A549 (cell line): Measurements from ENCODE around the gene MYO1C. TPM values are rescaled to one million over a fixed set of nuclear protein-coding genes. Genes with fewer than 3 reads are reported as not detected.

Experiments used
- ATAC-seq, 2 experiments: fragments of 200-7000 bp in 1 of 2; fragments of >200 bp in 1 of 2; cut with Nextera tagmentation in 1 of 2; cut with Tn5 transposase in 1 of 2; 3 replicates each; pipeline versions ENCODE4 v1.8.0 to v1.9.1; 2018 to 2020; ENCODE audit warnings: mild to moderate bottlenecking in 1 of 2, moderate library complexity in 1 of 2
- CTCF ChIA-PET: fragments of 300-600 bp; sonication (Branson Sonifier 250); formaldehyde crosslinking; extraction: SDS; loops from one replicate; lab custom pipeline; 2021; ENCODE audit warnings: antibody characterized with exemption, inconsistent platforms; lab: Yijun Ruan, JAX
- POLR2A ChIA-PET: fragments of 350-600 bp; formaldehyde crosslinking; extraction: SDS; loops from one replicate; lab custom pipeline; 2021; ENCODE audit warnings: antibody characterized with exemption, inconsistent platforms; lab: Yijun Ruan, JAX
- DNase-seq, 2 experiments: peaks; one replicate each; pipeline versions ENCODE4 v3.0.0 to v3.0.0-alpha.2; 2011 to 2016; ENCODE audit warnings: low read depth in 1 of 2, low spot score in 1 of 2
- FAIRE-seq: peaks from 2 replicates; lab custom pipeline; 2011; peaks lifted over from hg19 to GRCh38; lab: Jason Lieb, UNC
- H3K27ac ChIP-seq, 2 experiments: fragments of >200 bp; sonication (Bioruptor Twin); formaldehyde crosslinking; 3 replicates each; pipeline ENCODE4 v1.5.1; 2016 to 2017
- H3K4me1 ChIP-seq: fragments of >200 bp; sonication (Bioruptor Twin); formaldehyde crosslinking; 3 replicates; pipeline ENCODE4 v1.6.1; 2016
- H3K4me2 ChIP-seq: fragments of >200 bp; sonication (Bioruptor Twin); formaldehyde crosslinking; 3 replicates; pipeline ENCODE4 v1.6.1; 2016
- H3K4me3 ChIP-seq: fragments of >200 bp; sonication (Bioruptor Twin); formaldehyde crosslinking; 3 replicates; pipeline ENCODE4 v1.5.1; 2016
- H3K9me3 ChIP-seq: fragments of >200 bp; sonication (Bioruptor Twin); formaldehyde crosslinking; 3 replicates; pipeline ENCODE4 v1.6.1; 2016
- CBX8 ChIP-seq: fragments of 200-600 bp; sonication (generic); IDR thresholded peaks from 2 replicates; pipeline ENCODE4 v1.6.1; 2016
- FOSB ChIP-seq: fragments of 250-450 bp; sonication (Bioruptor Pico); IDR thresholded peaks from 2 replicates; pipeline ENCODE4 v1.5.0; 2020; ENCODE audit warnings: mild to moderate bottlenecking, moderate library complexity
- FOXS1 ChIP-seq: fragments of 250-450 bp; sonication (Bioruptor Pico); IDR thresholded peaks from 2 replicates; pipeline ENCODE4 v1.5.0; 2020; ENCODE audit warnings: mild to moderate bottlenecking, moderate library complexity
- HOXB13 ChIP-seq: fragments of 250-450 bp; sonication (Bioruptor Pico); IDR thresholded peaks from 2 replicates; pipeline ENCODE4 v1.5.0; 2020; ENCODE audit warnings: low read depth, mild to moderate bottlenecking, moderate library complexity
- HOXB5 ChIP-seq: fragments of 250-450 bp; sonication (Bioruptor Pico); IDR thresholded peaks from 2 replicates; pipeline ENCODE4 v1.5.0; 2020; ENCODE audit warnings: mild to moderate bottlenecking, moderate library complexity
- JUN ChIP-seq, 2 experiments: fragments of >200 bp; sonication (Bioruptor Twin); formaldehyde crosslinking; IDR thresholded peaks; 2 replicates in 1 of 2; 3 replicates in 1 of 2; pipeline ENCODE4 v1.6.1; 2016 to 2017
- JUNB ChIP-seq: fragments of >200 bp; sonication (Bioruptor Twin); formaldehyde crosslinking; IDR thresholded peaks from 2 replicates; pipeline ENCODE4 v1.6.1; 2016
- KDM1A ChIP-seq: fragments of 200-600 bp; sonication (generic); IDR thresholded peaks from 2 replicates; pipeline ENCODE4 v1.6.1; 2016; ENCODE audit warnings: low read depth, mild to moderate bottlenecking
- MAZ ChIP-seq: fragments of 150-350 bp; IDR thresholded peaks from 2 replicates; pipeline ENCODE4 v1.6.1; 2014; ENCODE audit warnings: antibody characterized with exemption, low read depth, low read length, borderline replicate concordance
- MYC ChIP-seq: IDR thresholded peaks from 2 replicates; pipeline ENCODE4 v1.6.1; 2012; ENCODE audit warnings: mild to moderate bottlenecking, inconsistent platforms, low read length, improper control_type of control experiment, borderline replicate concordance
- PHF8 ChIP-seq: fragments of 200-600 bp; sonication (generic); IDR thresholded peaks from 2 replicates; pipeline ENCODE4 v1.6.1; 2016; ENCODE audit warnings: low read depth, mild to moderate bottlenecking, antibody characterized with exemption, moderate library complexity, borderline replicate concordance
- POLR2A ChIP-seq: IDR thresholded peaks from 2 replicates; pipeline ENCODE4 v1.6.1; 2012; ENCODE audit warnings: mild to moderate bottlenecking, low read length
- RARB ChIP-seq: fragments of 250-450 bp; sonication (Bioruptor Pico); IDR thresholded peaks from 2 replicates; pipeline ENCODE4 v1.8.0; 2021; ENCODE audit warnings: mild to moderate bottlenecking, moderate library complexity
- SMC3 ChIP-seq: fragments of >200 bp; sonication (Bioruptor Twin); formaldehyde crosslinking; IDR thresholded peaks from 3 replicates; pipeline ENCODE4 v1.6.1; 2018; ENCODE audit warnings: inconsistent platforms
- TP53 ChIP-seq: fragments of 250-450 bp; sonication (Bioruptor Pico); IDR thresholded peaks from 2 replicates; pipeline ENCODE4 v1.5.0; 2021; ENCODE audit warnings: mild to moderate bottlenecking, moderate library complexity
- ZC3H11A ChIP-seq: fragments of 450-650 bp; IDR thresholded peaks from 2 replicates; pipeline ENCODE4 v1.6.1; 2014; ENCODE audit warnings: antibody characterized with exemption, mild to moderate bottlenecking
- ZFP36 ChIP-seq: fragments of 450-650 bp; IDR thresholded peaks from 2 replicates; pipeline ENCODE4 v1.6.1; 2014; ENCODE audit warnings: borderline replicate concordance; ENCODE audit not compliant: partially characterized antibody
- ZNF302 ChIP-seq: fragments of 250-450 bp; sonication (Bioruptor Pico); IDR thresholded peaks from 2 replicates; pipeline ENCODE4 v1.9.0; 2021; ENCODE audit warnings: inconsistent platforms, mild to moderate bottlenecking, moderate library complexity
- WGBS: methylation state at CpG from one replicate; pipeline ENCODE4 v1.1.6; 2017; ENCODE audit errors: missing lambda C conversion rate; 5-methylcytosine and 5-hydroxymethylcytosine counted together
- polyA plus RNA-seq, 4 experiments: library from polyadenylated mRNA; depleted of rRNA in 3 of 4; stranded (reverse); fragments of >200 nt; fragmentation: RNase III in 1 of 4; extraction: RNeasy Plus Mini Kit Qiagen cat#74134 plus additional on column Dnase treatment in 1 of 4; gene quantifications; 2 replicates in 3 of 4; 3 replicates in 1 of 4; pipeline ENCODE4 v1.2.3, GENCODE V29; 2011 to 2017
- TF ChIP-seq, protein P1 (sequence below): IDR thresholded peaks from 2 replicates; pipeline ENCODE4 v1.6.1; 2012
- TF ChIP-seq, protein P2 (sequence below): IDR thresholded peaks from 2 replicates; pipeline ENCODE4 v1.6.1; 2012
- TF ChIP-seq, protein P3 (sequence below): fragments of 250-450 bp; sonication (Bioruptor Pico); IDR thresholded peaks from 2 replicates; pipeline ENCODE4 v1.5.0; 2021; ENCODE audit warnings: mild to moderate bottlenecking, moderate library complexity, borderline replicate concordance
- TF ChIP-seq, protein P4 (sequence below): fragments of >200 bp; sonication (Bioruptor Twin); formaldehyde crosslinking; IDR thresholded peaks from 2 replicates; pipeline ENCODE4 v1.6.1; 2016
- TF ChIP-seq, protein P5 (sequence below): fragments of 200-600 bp; sonication (generic); IDR thresholded peaks from 2 replicates; pipeline ENCODE4 v1.6.1; 2016; ENCODE audit warnings: antibody characterized with exemption, mild to moderate bottlenecking, moderate library complexity

Gene MYO1C
- polyA plus RNA-seq, 2 of the 4 experiments (the other 2 are of a cell fraction): 101 to 123 TPM

DNA sequence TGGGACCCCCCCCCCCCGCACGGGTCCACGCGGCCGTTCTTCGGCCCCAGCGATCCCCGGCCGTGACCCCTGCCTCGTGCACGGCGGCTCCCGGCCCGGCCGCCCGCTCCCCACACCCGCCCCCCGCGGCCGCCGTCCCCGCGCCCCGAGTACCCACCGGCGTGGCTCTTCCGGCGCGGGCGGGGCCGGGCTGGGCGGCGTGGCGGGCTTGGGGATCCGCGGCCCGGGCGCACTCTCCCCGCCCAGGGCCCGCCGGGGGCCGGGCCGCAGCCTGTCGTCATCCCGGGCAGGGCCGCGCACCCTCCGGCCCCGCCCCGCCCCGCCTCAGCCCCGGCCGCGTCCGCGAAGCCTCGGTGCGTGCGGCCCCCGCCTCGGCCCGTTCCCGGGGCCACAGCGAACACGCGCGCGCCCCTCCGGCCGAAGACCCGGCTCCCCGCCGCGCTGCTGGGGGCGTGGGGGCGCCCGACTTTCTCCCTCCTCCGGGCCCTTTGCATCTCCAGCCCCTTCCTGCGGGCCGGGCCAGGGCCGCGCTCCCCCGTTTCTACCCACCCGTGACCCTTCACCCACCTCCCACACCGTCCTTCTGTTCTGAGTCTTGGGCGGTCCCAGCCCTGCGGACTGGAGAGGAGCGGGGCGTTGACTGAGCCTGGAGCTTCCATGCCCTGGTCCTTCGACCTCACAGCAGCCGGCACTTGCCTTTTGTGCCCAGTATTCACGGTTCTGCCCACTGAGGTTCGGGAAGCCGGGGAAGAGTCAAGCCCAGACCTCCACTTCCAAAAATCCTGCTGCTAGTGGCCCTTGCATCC is 840 bp downstream of the MYO1C start:
- ChIA-PET CTCF (interaction anchor here (0.5 to 3.2 kb wide), 7 partner anchors 12 to 159 kb away, joined by 3 to 25 read pairs (median 3); partner anchors contain the start of gene INPP5K), POLR2A (interaction anchor here (0.6 kb wide), 2 partner anchors 25 to 58 kb away, joined by 3 to 9 read pairs; partner anchors contain the start of gene INPP5K)
- H3K9me3 ChIP-seq: no peaks in the 10 kb centered on the region
- peak overlapping the region; percentile 96 for H3K4me2 ChIP-seq
- TF ChIP-seq KDM1A: no peak
- TF ChIP-seq, protein P1, sequence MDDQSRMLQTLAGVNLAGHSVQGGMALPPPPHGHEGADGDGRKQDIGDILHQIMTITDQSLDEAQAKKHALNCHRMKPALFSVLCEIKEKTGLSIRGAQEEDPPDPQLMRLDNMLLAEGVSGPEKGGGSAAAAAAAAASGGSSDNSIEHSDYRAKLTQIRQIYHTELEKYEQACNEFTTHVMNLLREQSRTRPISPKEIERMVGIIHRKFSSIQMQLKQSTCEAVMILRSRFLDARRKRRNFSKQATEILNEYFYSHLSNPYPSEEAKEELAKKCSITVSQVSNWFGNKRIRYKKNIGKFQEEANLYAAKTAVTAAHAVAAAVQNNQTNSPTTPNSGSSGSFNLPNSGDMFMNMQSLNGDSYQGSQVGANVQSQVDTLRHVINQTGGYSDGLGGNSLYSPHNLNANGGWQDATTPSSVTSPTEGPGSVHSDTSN: 0 out of 2 replicates have a peak, but pooled peaks have one; percentile 19
- TF ChIP-seq FOXS1 (CRISPR knock-in tag): no peak
- peak; percentile 30 for TF ChIP-seq POLR2A
- TF ChIP-seq SMC3: 0 out of 3 replicates have a peak, but pooled peaks have one; percentile 5
- TF ChIP-seq, protein P2, sequence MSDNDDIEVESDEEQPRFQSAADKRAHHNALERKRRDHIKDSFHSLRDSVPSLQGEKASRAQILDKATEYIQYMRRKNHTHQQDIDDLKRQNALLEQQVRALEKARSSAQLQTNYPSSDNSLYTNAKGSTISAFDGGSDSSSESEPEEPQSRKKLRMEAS: peak; percentile 38
- peak in 1 of 2 experiments; percentile 92; a peak in 3 of 5 replicates for TF ChIP-seq JUN (IDR thresholded peaks at IDR 0.05)
- WGBS: 13% methylated on average over 30 of the region's 94 CpGs
- H3K27ac ChIP-seq: peak overlapping the region; percentile 97 to 98
- peak in 1 of 2 experiments; percentile 83 for DNase-seq
- H3K4me3 ChIP-seq: peak overlapping the region; percentile 94
- peak; percentile 26 to 52 for ATAC-seq
- peaks cover 41% of the 10 kb centered on the region for H3K4me1 ChIP-seq
- no peak for FAIRE-seq

DNA sequence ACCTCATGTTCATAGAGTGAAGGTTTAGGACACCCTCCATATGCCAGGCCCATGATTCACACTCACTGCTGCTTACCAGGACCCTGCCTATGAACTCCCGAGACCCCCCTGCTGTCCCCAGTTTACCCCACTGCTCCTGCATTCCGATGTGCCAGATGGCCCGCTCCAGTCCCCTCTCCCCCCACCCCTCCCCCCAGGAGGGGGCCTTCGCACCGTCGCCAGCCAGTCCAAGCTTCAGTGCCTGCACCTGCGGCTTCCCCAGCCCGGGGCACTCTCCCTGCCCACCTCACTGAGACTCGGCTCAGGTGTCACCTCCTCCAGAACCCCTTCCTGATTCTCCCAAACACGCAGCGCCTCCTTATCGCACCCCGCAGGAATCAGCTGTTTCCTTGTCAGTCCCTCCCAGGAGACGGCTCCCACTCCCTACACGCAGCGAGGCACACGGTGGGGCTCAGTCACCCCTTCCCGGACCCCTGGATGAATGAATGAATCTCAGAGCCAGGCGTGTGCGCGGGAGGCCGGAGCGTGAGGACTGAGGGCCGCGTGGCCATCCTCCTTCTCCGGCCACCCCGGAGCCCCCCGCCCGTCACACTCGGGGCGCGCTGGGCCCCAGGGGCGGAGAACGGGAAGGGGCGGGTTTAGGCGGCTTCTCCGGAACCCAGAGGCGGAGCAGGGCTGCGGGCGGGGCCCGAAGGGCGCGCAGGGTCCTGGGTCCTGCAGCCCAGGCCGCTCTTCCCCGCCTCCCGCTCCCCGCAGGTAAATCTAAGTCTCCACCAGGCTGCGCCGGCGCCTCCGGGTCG is 1.6 kb downstream of the MYO1C start:
- ATAC-seq: peak; percentile 49 to 63
- Histone ChIP-seq H3K27ac (peak overlapping the region; percentile 97 to 98), H3K4me3 (peak overlapping the region; percentile 94), H3K9me3 (no peaks in the 10 kb centered on the region), H3K4me1 (peaks cover 47% of the 10 kb centered on the region), H3K4me2 (peak overlapping the region; percentile 96)
- WGBS: 2% methylated on average over 30 of the region's 52 CpGs
- peak; percentile 58 to 80 for DNase-seq
- ChIA-PET POLR2A (interaction anchor here (4.2 kb wide), 1 partner anchor 26 kb away, joined by 29 read pairs; the partner anchor contains the start of gene INPP5K), CTCF (interaction anchor here (1.0 to 5.4 kb wide), 2 partner anchors 14 to 25 kb away, joined by 3 to 27 read pairs; partner anchors contain the start of gene INPP5K)
- no peak for FAIRE-seq
- TF ChIP-seq, protein P2: peak; percentile 55; the same call in 1 of the 2 replicates
- TF ChIP-seq ZNF302 (no peak), MAZ (no peak), FOSB (CRISPR knock-in tag) (no peak), POLR2A (peak; percentile 44), RARB (CRISPR knock-in tag) (no peak), ZC3H11A (0 out of 2 replicates have a peak, but pooled peaks have one; percentile 6), ZFP36 (no peak), HOXB13 (CRISPR knock-in tag) (no peak), HOXB5 (no peak), PHF8 (peak; percentile 27; the same call in 1 of the 2 replicates), KDM1A (no peak), SMC3 (no peak), MYC (no peak), CBX8 (no peak), TP53 (CRISPR knock-in tag) (no peak), JUNB (no peak)
- TF ChIP-seq, protein P3, sequence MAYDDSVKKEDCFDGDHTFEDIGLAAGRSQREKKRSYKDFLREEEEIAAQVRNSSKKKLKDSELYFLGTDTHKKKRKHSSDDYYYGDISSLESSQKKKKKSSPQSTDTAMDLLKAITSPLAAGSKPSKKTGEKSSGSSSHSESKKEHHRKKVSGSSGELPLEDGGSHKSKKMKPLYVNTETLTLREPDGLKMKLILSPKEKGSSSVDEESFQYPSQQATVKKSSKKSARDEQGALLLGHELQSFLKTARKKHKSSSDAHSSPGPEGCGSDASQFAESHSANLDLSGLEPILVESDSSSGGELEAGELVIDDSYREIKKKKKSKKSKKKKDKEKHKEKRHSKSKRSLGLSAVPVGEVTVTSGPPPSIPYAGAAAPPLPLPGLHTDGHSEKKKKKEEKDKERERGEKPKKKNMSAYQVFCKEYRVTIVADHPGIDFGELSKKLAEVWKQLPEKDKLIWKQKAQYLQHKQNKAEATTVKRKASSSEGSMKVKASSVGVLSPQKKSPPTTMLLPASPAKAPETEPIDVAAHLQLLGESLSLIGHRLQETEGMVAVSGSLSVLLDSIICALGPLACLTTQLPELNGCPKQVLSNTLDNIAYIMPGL (CRISPR knock-in tag): no peak
- TF ChIP-seq, protein P4, sequence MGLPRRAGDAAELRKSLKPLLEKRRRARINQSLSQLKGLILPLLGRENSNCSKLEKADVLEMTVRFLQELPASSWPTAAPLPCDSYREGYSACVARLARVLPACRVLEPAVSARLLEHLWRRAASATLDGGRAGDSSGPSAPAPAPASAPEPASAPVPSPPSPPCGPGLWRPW: no peak
- TF ChIP-seq, protein P5, sequence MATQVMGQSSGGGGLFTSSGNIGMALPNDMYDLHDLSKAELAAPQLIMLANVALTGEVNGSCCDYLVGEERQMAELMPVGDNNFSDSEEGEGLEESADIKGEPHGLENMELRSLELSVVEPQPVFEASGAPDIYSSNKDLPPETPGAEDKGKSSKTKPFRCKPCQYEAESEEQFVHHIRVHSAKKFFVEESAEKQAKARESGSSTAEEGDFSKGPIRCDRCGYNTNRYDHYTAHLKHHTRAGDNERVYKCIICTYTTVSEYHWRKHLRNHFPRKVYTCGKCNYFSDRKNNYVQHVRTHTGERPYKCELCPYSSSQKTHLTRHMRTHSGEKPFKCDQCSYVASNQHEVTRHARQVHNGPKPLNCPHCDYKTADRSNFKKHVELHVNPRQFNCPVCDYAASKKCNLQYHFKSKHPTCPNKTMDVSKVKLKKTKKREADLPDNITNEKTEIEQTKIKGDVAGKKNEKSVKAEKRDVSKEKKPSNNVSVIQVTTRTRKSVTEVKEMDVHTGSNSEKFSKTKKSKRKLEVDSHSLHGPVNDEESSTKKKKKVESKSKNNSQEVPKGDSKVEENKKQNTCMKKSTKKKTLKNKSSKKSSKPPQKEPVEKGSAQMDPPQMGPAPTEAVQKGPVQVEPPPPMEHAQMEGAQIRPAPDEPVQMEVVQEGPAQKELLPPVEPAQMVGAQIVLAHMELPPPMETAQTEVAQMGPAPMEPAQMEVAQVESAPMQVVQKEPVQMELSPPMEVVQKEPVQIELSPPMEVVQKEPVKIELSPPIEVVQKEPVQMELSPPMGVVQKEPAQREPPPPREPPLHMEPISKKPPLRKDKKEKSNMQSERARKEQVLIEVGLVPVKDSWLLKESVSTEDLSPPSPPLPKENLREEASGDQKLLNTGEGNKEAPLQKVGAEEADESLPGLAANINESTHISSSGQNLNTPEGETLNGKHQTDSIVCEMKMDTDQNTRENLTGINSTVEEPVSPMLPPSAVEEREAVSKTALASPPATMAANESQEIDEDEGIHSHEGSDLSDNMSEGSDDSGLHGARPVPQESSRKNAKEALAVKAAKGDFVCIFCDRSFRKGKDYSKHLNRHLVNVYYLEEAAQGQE: no peak; the same call in 1 of the 2 replicates
